Testis (tissue), 2 donors: ENCODE measurements around the gene STAMBPL1.

Source experiments
- POLR2A ChIP-seq: fragments of 450-650 bp; IDR thresholded peaks from one replicate; pipeline ENCODE4 v1.6.1; 2017; ENCODE audit warnings: antibody characterized with exemption, mild to moderate bottlenecking, moderate library complexity
- TF ChIP-seq, protein P1 (sequence below), 3 experiments: fragments of 450-650 bp in 2 of 3; fragments of 200-600 bp in 1 of 3; sonication (generic) in 1 of 3; IDR thresholded peaks; one replicate each; pipeline ENCODE4 v1.5.1; 2016 to 2019; ENCODE audit warnings: antibody characterized with exemption in 3 of 3, mild to moderate bottlenecking in 2 of 3, moderate library complexity in 1 of 3

DNA sequence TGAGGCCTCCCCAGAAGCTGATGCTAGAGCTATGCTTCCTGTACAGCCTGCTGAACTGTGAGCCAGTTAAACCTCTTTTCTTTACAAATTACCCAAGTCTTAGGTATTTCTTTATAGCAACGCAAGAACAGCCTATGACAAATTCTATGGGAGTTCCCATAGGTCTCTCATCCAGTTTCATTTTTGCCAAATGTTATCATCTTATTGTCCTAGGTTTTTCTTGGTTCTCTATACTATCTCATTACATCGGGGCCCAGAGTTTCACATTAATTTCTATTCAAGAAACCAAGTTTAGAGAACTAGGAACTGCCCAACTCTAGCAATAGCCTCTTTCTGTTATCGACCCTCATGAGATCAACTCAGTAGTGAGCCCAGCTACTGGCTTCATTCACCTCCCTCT is 56.6 kb downstream of the STAMBPL1 start:
- no peak for TF ChIP-seq POLR2A
- TF ChIP-seq, protein P1, sequence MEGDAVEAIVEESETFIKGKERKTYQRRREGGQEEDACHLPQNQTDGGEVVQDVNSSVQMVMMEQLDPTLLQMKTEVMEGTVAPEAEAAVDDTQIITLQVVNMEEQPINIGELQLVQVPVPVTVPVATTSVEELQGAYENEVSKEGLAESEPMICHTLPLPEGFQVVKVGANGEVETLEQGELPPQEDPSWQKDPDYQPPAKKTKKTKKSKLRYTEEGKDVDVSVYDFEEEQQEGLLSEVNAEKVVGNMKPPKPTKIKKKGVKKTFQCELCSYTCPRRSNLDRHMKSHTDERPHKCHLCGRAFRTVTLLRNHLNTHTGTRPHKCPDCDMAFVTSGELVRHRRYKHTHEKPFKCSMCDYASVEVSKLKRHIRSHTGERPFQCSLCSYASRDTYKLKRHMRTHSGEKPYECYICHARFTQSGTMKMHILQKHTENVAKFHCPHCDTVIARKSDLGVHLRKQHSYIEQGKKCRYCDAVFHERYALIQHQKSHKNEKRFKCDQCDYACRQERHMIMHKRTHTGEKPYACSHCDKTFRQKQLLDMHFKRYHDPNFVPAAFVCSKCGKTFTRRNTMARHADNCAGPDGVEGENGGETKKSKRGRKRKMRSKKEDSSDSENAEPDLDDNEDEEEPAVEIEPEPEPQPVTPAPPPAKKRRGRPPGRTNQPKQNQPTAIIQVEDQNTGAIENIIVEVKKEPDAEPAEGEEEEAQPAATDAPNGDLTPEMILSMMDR (IDR thresholded peaks at IDR 0.05), result no peak
